Heart left ventricle (tissue), 16 donors: ENCODE measurements around the gene GAL3ST2. TPM values are rescaled to one million over a fixed set of nuclear protein-coding genes. Genes with fewer than 3 reads are reported as not detected.

Experiments
- ATAC-seq, 4 donors: fragments of 200-7000 bp; cut with Tn5 transposase; one replicate each; pipeline ENCODE4 v1.9.1; 2020 to 2022; ENCODE audit warnings: moderate library complexity in 4 of 4, mild to moderate bottlenecking in 3 of 4, moderate number of reproducible peaks in 1 of 4
- DNase-seq, 5 donors: peaks; one replicate each; pipeline ENCODE4 v3.0.0-alpha.2; 2020
- H3K27ac ChIP-seq, 12 donors: fragments of 200-600 bp; sonication (generic) in 4 of 12; one replicate each; pipeline versions ENCODE4 v1.5.0 to v1.8.0; 2016 to 2022; ENCODE audit warnings: mild to moderate bottlenecking in 2 of 12
- H3K27me3 ChIP-seq, 9 donors: fragments of 200-600 bp; sonication (generic) in 2 of 9; one replicate each; pipeline versions ENCODE4 v1.5.1 to v1.8.0; 2016 to 2022; ENCODE audit warnings: mild to moderate bottlenecking in 3 of 9
- H3K36me3 ChIP-seq, 9 donors: fragments of 200-600 bp; sonication (generic) in 2 of 9; one replicate each; pipeline versions ENCODE4 v1.5.0 to v1.8.0; 2018 to 2022; ENCODE audit warnings: mild to moderate bottlenecking in 2 of 9
- H3K4me1 ChIP-seq, 12 donors: fragments of 200-600 bp; sonication (generic) in 4 of 12; one replicate each; pipeline versions ENCODE4 v1.5.0 to v1.8.0; 2016 to 2022; ENCODE audit warnings: mild to moderate bottlenecking in 3 of 12
- H3K4me3 ChIP-seq, 12 donors: fragments of 200-600 bp; sonication (generic) in 4 of 12; one replicate each; pipeline versions ENCODE4 v1.5.0 to v1.8.0; 2017 to 2022; ENCODE audit warnings: mild to moderate bottlenecking in 9 of 12, moderate library complexity in 4 of 12
- H3K9me3 ChIP-seq, 12 donors: fragments of 200-600 bp; sonication (generic) in 4 of 12; one replicate each; pipeline versions ENCODE4 v1.5.0 to v1.8.0; 2016 to 2022; ENCODE audit warnings: mild to moderate bottlenecking in 1 of 12
- CTCF ChIP-seq, 12 donors: fragments of 200-600 bp; sonication (generic) in 4 of 12; IDR thresholded peaks; one replicate each; pipeline versions ENCODE4 v1.5.0 to v1.8.0; 2018 to 2022; ENCODE audit warnings: antibody characterized with exemption in 12 of 12, mild to moderate bottlenecking in 5 of 12
- POLR2A ChIP-seq, 2 donors: fragments of 450-650 bp; IDR thresholded peaks; one replicate each; pipeline ENCODE4 v1.6.1; 2017; ENCODE audit warnings: antibody characterized with exemption in 2 of 2, mild to moderate bottlenecking in 2 of 2, moderate library complexity in 2 of 2
- WGBS, 4 donors: extraction: QIAGEN DNeasy Blood & Tissue Kit in 2 of 4; methylation state at CpG; one replicate each; pipeline versions ENCODE4 v1.1.5 to v1.1.7; 2013 to 2018; 5-methylcytosine and 5-hydroxymethylcytosine counted together
- intact Hi-C, 10 donors: fragments of 100-400 bp; cut with DNase I; formaldehyde crosslinking; loops; one replicate each; pipeline versions ENCODE4 v1.11.1 to v1.14.2; 2022
- polyA plus RNA-seq, 2 donors: library from polyadenylated mRNA; stranded (reverse); fragments of 200-250 nt; gene quantifications; one replicate each; pipeline ENCODE4 v1.2.3, GENCODE V29; 2013
- total RNA-seq, 9 donors: library from RNA; depleted of rRNA in 2 of 9; stranded (reverse); fragments of >200 nt in 2 of 9; fragmentation: NEBNext Ultra II Directional in 3 of 9; extraction: Animal tissue kit (Norgen Biotek cat#: 25700) in 3 of 9; gene quantifications; one replicate each; pipeline versions ENCODE4 v1.1.0 to v1.2.4, GENCODE V29; 2016 to 2023
- donor health status: ischemic (EF 13 %, LVEDD 7.1; RV severe dilation, severe dysfunction).
- donor health status: healthy with polysubstance abuse.
- donor health status: DM: no; HTN: yes; CAD: no.
- donor health status: DM: no; HTN: no; CAD: no.
- donor health status: ischemic (EF 25% LVEDD 6.9; RV normal size, moderate dysfunction).
- donor health status: ischemic (EF 25% LVEDD 5.7; RV mildly dilated, moderate dysfunction).
- donor health status: healthy.
- donor health status: DM: yes; HTN: yes; CAD: no.
- donor health status: ischemic (EF 35%, LVEDD 5.7; RV mildly dilated, moderate dysfunction).
- donor health status: nonischemic (EF 11% LVEDD 7.7; RV severe dilation, severe dysfunction).
- donor health status: DM: yes; HTN: yes; CAD: no.
- donor health status: PGD.
- donor health status: ischemic (EF 29% LVEDD 5.4; RV normal size, mild dysfunction).
- donor health status: nonischemic (EF 23%, LVEDD 6.1; RV moderate dilation, normal function).

GAL3ST2 gene
- total and polyA plus RNA-seq, 11 donors = 0.21 to 1.7 TPM; not detected in 9

GRCh38 chr2:241852981-241853631, 76.5 kb downstream of the GAL3ST2 start:
- no peak for ATAC-seq
- no peaks in the 10 kb centered on the region for H3K27me3 ChIP-seq
- WGBS, 4 donors = 92 to 94% (median 93%) methylated on average over 7 to 10 of the region's 10 CpGs

More at GRCh38 chr2:241852981-241853631, 76.5 kb downstream of the GAL3ST2 start:
- H3K36me3 ChIP-seq = no peaks in the 10 kb centered on the region
- intact Hi-C loops = no loop called here
- no peaks in the 10 kb centered on the region for H3K9me3 ChIP-seq
- peak overlapping the region in 2 of 12 donors; percentile 47 to 69 for H3K27ac ChIP-seq
- no peak overlapping the region for H3K4me3 ChIP-seq
- H3K4me1 ChIP-seq = peaks cover 0 to 22% (median 13%) of the 10 kb centered on the region in 12 donors
- no peak for TF ChIP-seq POLR2A (IDR thresholded peaks at IDR 0.05)
- TF ChIP-seq CTCF (IDR thresholded peaks at IDR 0.05) = no peak
- DNase-seq = peak in 2 of 5 donors; percentile 20 to 51

Other genes with a start within 250 kb of the GAL3ST2 start
- 10 to 100 TPM in 3 of 9 donors, 1 to 10 TPM in 6; 1.7 to 22.3 (median 8.4) TPM for gene BOK, start 218.1 kb upstream of the GAL3ST2 start, total RNA-seq
- 1 to 10 TPM; 1.4 to 9.6 TPM for gene BOK, start 218.1 kb upstream of the GAL3ST2 start, polyA plus RNA-seq
- gene THAP4, start 139.7 kb upstream of the GAL3ST2 start, total RNA-seq = 100 to 1,000 TPM in 1 of 9 donors, 10 to 100 TPM in 8; 61.7 to 106 (median 74.2) TPM
- gene THAP4, start 139.7 kb upstream of the GAL3ST2 start, polyA plus RNA-seq = 100 to 1,000 TPM in 1 of 2 donors, 10 to 100 TPM in 1; 81.5 to 110 TPM
- gene ATG4B, start 139.1 kb upstream of the GAL3ST2 start, total RNA-seq = 10 to 100 TPM; 37.8 to 67.9 (median 48.3) TPM
- 10 to 100 TPM; 35.9 to 75.1 TPM for gene ATG4B, start 139.1 kb upstream of the GAL3ST2 start, polyA plus RNA-seq
- gene DTYMK, start 90.0 kb upstream of the GAL3ST2 start, total RNA-seq = 10 to 100 TPM in 2 of 9 donors, 1 to 10 TPM in 7; 7.5 to 21.0 (median 8.5) TPM
- 10 to 100 TPM in 1 of 2 donors, 1 to 10 TPM in 1; 9.7 to 19.6 TPM for gene DTYMK, start 90.0 kb upstream of the GAL3ST2 start, polyA plus RNA-seq
- 10 to 100 TPM; 11.8 to 29.3 (median 18.2) TPM for gene ING5, start 74.8 kb upstream of the GAL3ST2 start, total RNA-seq
- gene ING5, start 74.8 kb upstream of the GAL3ST2 start, polyA plus RNA-seq = 10 to 100 TPM; 18.0 to 27.5 TPM
- gene D2HGDH, start 42.2 kb upstream of the GAL3ST2 start, total RNA-seq = 10 to 100 TPM in 8 of 9 donors, 1 to 10 TPM in 1; 9.2 to 24.1 (median 20.9) TPM
- gene D2HGDH, start 42.2 kb upstream of the GAL3ST2 start, polyA plus RNA-seq = 10 to 100 TPM in 1 of 2 donors, 1 to 10 TPM in 1; 7.6 to 19.8 TPM
- 1 to 10 TPM in 1 of 9 donors, under 1 TPM in 4, not detected in 4; 0.21 to 1.4 (median 0.45) TPM for gene NEU4, start 32.4 kb downstream of the GAL3ST2 start, total RNA-seq
- gene NEU4, start 32.4 kb downstream of the GAL3ST2 start, polyA plus RNA-seq = under 1 TPM; 0.07 to 0.50 TPM
- gene PDCD1, start 82.1 kb downstream of the GAL3ST2 start, total RNA-seq = 1 to 10 TPM in 5 of 9 donors, under 1 TPM in 4; 0.27 to 7.6 (median 1.3) TPM
- 1 to 10 TPM; 3.3 to 4.7 TPM for gene PDCD1, start 82.1 kb downstream of the GAL3ST2 start, polyA plus RNA-seq
- gene RTP5, start 92.9 kb downstream of the GAL3ST2 start, total RNA-seq = not detected
- gene RTP5, start 92.9 kb downstream of the GAL3ST2 start, polyA plus RNA-seq = not detected